NCI-H146 treated with DMSO at 0.1 percent for 48 hours (cell line): ENCODE results near the gene CPNE2.

ENCODE experiments used
- DNase-seq: peaks from one replicate; lab custom pipeline; 2025; ENCODE audit not compliant: unreplicated experiment; lab: John Stamatoyannopoulos, UW

The CPNE2 gene

DNA sequence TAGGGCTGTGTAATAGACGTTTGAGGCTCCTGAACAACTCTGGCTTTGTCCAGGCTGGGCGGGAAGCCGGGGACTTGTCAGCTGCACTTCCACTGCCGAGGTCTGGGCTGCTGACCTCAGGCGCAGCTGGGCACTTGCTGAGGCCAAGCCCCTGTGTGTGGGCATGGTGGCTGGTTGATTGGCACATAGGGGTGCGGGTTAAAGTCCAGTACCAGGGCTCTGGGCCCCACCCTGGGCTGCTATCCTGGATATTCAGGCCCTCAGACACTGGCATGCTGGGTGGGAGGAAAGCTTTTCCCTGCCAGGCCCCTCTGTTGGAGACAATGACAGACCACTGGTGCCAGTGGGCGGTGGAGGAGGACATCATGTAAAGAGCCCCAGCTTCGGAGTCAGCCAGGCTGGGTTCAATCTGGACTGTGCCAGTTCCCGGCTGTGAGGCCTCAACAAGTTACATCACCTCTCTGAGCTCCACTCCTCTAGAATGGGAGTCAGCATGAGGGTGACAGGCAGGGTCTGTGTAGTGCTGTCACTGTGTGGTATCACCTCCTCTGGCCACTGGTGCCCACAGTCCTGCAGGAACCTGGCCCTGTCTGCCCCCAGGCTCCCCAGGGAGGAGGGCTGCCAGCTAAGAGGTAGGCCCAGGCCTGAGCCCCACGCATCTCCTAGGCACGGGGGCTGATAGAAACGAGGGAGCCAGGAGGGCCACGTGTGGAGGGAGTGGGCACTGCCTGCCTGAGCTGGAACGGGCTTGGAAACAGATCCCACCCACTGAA is 51.0 kb downstream of the CPNE2 start:
- DNase-seq: no peak

DNA sequence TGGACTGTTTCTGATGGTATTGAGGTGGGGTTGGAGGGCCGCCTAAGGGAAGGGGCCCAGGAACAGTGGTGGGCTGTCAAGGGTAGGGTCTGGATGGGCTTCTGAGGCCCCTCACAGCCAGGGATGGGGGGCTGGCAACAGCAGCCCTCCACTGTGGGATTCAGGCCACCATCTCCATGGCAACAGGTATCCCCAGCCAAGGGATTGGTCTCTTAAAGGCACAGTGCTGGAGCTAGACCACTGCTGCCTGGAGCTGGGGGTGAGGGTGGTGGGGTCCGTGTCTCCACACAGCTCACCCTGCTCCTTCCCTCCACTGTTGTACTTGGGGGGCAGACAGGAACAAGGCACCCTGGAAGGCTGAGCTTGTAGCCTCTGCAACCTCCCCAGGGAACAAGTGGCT is 51.6 kb downstream of the CPNE2 start:
- no peak for DNase-seq

DNA sequence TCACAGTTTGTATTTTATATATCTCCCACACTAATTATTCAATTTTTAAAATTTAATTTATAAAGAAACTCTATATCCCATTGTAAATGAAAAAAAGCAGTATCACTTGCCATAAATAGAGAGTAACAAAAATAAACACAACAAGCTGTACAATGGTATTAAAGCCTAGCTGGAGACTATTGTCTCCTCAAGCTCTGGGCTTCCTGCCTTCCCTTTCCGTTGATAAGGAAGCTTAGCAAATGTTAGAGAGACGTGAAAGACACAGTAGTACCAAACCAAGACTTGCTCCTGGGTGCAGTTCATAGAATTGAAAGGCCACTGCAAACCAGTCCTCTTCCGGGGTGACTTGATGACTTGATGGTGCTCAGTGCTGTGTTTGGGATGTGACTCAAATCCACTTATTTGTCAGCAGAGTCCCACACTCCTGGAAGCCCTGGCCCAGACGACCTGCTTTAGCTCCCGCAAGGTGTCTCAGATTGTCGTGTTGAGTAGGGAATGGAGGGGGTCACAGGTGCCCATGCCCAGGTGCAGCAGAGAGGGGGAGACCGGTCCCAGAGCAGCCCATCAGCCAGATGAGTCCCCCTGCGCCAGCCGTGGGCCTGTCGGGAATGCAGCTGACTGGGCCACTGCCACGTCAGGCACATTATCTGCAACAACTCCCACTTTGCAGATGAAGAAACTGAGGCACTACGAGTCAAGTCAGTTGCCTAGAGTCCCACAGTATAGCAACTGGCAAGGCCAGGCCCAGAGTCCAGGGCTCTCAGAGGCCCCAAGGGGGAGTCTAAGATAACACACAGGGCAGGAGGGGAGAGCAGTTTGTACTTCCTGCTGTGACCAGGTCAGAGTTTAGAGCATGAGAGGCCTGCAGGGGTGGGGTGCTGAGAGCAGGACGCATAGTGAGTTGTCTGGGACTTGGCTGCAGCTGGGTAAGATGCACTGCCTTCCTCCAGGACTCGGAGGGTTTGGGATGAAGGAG is 53.0 kb downstream of the CPNE2 start:
- DNase-seq: no peak

DNA sequence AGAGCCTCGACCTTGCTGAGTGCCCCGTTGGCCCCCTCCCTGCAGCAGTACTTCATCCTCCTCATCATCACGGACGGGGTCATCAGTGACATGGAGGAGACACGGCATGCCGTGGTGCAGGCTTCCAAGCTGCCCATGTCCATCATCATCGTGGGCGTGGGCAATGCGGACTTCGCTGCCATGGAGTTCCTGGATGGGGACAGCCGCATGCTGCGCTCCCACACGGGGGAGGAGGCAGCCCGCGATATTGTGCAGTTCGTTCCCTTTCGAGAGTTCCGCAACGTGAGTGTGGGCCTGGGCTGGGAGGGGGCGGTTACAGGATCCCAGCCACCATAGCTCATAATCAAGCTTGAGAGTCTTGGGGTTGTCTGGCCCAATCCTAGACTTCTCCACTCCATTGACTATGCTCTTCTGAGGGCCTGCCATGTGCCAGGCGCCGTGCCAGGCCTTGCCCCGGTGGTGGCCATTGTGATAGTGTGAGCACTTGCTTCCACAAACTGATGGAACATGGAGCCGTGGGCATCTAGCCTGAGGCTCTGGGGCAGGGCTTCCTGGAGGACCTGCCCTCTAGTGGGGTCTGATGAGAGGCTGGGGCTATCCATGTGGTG is 53.8 kb downstream of the CPNE2 start:
- DNase-seq: no peak

DNA sequence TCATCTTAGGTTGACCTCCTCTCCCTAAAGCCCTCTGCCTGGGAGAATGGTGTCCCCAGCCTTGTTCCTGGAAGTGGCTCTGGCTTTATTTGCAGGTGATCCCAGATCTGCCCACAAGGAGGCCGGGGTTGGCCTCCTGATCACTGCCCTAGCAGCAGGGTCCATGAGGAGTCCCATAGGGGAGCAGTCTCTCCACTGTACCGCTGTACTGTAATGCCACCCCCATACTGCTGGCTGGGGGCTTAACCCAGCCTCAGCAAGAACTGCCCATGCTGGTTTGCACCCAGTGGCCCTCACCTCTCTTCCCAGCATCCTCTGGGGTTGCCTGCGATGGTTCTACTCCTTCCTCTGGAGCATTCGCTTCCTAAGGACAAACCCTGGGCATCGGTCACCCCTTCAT is 54.4 kb downstream of the CPNE2 start:
- no peak for DNase-seq

DNA sequence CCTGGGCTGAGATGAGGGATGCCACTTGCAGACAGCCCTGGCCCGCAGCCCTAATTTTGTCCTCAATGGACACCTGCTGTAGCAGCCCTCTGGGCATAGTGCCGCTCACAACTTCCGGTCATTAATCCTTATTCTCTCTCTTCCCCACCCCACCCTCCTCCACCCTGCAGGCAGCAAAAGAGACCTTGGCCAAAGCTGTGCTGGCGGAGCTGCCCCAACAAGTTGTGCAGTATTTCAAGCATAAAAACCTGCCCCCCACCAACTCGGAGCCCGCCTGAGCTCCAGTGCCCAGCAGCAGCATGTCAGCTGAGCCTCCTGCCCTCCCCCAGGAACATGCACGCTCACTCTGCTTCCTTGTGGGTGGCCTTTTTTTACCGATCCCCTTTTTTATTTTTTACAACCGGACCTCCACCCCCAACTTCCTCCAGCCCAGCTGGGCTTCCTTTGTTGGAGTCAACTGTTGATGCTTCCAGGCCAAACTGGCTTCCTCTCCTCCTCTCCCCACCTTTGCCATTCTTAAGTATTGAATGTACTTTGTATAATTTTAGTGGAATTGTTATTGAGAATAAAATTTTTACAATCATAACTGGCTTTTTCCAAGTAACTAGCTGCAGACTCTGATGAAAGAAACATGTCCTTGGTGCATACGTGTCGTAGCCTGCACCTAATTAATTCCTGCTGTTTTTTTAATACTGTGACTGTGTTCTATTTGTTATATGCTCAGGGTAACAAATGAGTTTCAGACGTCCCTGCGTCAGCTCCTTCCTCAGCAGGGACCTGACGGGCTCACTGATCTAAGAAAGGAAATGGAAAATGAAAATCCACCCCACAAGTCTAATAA is 55.2 kb downstream of the CPNE2 start:
- no peak for DNase-seq

DNA sequence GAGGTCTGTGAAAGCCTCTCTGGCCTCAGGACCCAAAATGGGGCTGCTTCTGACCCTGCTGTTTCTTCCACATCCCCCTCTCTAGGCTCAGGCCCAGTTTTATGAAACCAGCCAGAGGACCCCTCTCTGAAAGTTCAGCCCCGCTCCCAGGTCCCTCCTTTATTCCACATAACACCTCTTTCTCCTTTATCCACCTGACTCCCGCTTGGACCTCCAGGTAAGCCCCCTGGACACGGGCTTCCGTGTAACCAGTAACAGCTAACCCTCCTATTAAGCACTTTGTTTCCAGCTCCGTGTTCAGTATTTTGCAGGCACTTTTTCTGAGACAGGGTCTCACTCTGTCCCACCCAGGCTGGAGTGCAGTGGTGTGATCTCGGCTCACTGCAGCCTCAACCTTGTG is 56.1 kb downstream of the CPNE2 start:
- DNase-seq: no peak

DNA sequence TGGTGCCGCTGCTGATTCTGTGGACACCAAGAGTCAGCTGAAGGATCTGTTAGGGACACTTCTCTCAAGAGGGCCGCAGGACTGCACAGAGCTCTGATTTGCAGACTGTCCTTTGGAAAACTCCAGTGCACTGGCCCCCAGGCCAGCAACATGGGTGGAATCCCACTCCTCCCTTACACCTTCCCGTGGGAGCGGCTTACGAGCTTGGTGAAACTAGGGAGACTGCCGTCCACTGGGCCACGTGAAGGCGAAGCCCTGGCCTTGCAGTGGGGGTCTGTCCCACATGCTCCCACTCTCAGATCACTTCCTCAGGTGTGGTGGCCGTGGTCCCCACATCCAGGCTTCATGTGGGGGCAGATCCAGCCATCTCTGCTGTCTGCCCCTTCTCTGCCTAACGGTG is 57.0 kb downstream of the CPNE2 start:
- no peak for DNase-seq

DNA sequence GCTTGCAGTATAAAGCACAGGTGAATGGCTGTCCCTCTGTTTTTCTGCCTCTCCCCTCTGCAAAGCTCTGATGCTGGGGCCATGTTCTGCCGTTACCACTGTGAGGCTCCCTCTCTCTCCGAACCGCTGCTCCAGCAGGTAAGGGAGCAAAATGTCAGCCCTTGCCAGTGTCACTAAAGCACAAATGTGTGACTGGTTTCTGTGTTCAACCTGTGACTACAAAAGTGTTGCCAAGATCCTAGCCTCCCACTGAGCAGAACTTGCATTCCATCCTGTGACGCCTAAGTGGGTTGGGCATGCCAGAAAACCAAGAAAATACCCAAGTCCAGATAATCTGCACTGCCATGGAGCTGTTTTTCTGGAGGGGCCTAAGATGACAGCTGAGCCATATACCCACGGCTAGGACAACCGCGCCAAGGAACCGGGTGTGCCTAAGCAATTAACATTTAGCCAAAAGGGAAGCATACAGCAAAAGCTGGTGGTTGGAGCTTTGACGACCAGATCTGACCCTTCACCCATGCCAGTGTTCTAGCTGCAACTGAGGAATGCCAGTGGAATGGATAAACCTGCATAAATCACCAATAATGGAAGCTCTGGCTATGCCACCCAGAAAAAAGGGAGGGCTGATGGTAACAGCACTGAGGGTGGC is 58.4 kb downstream of the CPNE2 start:
- DNase-seq: no peak

DNA sequence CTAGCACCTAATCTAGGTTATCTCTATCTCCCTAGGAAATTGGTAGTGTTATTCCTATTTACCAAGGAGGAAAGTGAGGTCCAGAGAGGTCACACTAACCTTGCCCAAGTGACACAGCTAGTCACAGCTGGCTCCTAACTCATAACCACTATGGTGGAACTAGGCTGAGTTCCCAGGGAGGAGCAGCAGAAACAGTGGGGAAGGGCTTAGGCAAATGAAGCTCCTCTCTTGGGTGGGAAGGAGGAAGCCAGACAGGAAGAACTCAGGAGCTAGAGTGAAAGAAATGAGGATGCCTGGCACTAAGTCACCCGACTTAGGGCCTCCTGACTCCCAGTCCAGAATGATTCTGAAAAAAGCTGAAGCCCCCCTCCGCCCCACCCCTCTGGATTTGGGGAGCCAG is 59.0 kb downstream of the CPNE2 start:
- DNase-seq: no peak

DNA sequence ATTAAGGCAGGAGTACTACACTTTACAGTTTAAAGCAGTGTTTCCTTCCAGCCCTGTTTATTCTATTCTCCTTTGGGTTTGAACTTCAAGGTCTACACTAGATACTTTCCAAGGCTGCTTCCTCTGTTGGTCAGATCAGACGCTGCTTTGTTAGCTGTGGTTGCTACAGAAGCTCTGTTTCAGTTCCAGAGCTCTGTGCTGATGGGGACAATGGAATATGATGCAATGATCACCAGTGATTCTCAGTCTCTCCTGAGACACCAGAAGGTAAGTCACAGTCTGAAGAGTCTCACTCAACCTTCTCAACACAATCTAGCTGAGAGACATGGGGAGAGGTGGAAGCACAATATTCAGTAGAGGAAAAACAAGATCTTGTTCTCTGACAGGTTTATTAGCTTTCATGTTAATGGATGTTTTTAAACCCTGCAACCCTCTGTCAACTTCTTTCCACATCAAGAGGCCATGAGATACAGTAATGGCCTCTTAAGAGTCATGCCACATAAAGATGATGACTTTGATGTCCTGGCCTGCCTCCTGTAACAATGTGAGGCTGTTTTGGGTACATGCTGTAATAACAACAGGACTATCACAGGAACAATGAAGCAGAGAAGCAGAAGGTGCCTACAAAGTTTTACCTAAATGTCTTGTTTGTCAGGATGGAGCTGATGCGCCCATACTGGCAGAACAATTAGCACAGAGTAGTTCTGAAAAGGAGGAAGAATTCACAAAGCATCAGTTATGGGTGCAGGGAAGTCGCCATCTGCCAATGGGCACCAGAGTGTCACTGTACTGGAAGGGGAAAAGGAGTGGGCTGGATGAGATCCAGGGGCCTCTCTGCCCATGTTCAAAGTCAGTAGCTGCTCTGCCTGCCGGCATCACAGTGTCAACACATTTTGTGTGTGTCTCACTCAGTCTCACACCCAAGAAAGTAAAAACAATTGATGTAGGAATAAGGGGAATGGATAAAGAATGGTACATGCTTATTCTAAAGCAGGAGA is 60.0 kb downstream of the CPNE2 start:
- no peak for DNase-seq

DNA sequence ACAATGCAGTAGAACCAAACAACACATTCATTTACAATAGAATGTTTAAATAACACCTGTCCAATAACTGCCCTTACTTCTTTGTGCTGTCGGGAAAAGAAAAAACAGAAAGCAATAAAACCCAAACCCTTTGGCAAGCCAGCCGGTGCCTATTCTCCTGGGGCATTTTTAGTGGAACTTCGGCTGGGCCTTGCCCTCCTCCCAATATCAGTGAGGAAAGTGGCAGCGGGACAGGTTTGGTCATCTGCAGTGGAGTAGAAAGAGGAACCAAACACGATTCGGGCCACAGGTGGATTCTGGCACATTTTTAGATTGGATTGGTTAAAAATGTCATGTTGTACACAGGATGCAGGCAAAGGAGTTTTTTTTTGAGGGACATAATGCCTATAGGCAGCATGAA is 61.5 kb downstream of the CPNE2 start:
- DNase-seq: no peak

DNA sequence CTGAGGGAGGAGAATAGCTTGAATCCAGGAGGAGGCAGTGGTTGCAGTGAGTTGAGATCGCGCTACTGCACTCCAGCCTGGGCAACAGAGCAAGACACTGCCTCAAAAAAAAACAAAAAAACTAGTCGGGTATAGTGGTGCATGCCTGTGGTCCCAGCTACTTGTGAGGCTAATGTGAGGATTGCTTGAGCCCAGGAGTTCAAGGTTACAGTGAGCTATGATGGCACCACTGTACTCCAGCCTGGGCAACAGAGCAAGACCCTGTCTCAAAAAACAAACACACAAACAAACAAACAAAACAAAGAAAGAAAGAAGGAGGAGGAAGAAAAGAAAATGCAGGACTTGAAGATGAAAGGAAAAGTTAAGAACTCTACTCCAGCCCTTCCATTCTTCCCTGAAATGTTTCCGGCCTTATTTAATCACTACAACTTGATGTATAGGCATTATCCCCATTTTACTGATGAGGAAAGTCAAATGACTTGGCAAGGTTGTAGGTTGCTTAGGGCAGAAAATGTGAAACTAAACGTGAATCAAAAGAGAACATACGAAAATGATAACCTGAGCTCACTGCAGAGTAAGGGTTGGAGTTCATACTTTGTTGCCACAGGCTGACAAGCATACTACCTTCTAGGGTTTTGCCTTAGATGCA is 63.4 kb downstream of the CPNE2 start:
- no peak for DNase-seq

DNA sequence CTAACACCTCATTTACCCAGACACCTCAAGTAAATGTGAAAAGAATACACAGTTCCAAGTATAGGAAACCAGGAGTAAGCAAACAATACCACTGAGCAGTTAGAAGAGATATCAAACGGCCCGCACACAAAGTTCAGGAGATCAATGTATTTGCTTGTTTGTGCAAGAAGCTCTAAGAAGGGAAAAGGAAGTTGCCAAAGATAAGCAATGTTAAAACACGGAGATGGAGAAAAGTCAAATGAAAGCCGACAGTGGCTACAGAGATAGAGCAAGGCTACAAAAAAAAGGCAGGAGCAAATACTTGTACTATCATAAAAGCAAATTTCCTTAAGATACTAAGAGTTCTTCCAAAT is 63.9 kb downstream of the CPNE2 start:
- DNase-seq: no peak

DNA sequence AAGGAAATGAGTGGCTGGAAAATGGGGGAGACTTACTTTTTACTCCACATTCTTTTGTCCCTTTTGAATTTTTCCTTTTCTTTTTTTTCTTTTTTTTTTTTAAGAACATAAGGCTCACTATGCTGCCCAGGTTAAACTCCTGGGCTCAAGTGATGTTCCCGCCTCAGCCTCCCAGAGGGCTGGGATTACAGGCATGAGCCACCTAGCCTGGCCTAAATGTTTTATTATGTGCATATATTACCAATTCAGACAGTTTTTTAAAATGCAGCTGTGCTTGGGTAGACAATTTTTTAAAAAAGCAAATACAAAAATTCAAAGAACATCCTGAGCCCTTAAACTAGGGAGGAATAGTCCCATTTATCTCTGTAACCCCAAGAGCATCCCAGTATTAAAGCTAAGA is 65.2 kb downstream of the CPNE2 start:
- DNase-seq: no peak

DNA sequence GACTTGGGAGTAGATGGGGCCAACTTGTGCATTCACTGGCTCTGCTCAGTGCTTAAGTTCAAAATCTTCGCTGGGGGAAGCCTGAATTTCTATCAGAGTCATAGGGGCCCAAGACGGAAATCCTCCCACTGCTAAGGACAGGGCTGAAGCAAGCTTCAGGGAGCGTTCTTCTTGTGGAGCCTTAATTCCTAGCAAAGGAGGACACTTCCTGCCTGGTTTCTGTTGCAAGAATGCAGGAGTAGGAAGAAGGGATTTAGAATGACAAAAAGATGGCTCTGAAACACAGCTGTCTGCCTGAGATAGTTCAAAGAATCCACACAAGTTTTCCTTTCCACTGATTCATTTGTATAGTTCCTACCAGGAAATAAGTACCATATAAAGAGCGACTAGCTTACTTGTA is 67.1 kb downstream of the CPNE2 start:
- DNase-seq: no peak

DNA sequence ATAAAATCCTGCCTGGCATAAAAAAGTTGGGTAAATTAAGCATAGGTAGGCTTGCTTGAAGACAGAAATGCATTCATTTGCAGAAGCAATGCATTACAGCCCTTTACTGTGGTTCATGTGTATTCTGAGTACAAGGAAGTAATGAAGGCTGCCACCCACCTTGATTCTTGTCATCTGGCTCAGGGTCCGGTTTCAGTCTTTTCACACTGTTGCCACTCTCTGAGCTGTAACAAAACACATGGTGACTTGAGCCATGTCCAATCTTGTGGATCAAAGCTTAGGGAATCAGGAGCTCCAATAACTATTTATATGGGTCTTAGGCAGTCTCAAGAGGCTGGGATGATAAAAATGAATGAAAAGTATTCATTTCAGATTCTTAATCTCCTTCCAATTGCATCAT is 71.5 kb downstream of the CPNE2 start:
- no peak for DNase-seq

DNA sequence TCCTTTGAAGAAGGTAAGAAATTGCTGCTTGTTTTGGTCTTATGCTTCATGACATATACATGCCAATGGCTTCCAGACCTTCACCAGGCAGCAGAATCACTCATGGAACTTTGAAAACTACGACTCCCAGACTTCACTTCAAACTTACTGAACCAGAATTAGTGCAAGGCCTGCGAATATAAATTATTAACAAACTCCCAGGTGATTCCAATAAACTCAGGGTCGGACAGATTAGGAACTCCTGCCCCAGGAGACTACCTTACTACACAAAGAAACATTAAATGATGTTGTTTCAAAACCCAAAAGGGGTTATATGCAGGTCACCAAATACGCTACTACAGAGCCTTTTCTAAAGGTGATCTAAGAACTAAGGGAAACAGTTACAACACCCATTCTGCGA is 73.1 kb downstream of the CPNE2 start:
- DNase-seq: no peak

DNA sequence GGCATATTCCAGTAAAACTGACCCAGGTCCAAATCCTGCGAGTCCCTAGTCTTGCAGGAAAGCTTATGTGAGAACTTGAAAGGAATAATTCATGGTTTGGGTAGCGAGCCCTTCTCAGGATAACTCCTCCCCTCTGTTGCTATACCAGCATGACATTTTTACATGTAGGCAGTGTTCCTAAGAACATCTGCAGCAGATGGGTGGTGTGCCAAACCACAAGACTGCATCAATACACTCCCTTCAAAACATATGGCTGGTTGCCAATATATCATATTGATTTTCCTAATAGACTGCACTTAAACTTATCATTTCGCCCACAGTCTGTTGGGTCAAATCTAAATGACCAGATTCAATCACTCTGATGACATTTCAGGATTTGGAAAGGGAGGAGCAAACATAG is 73.6 kb downstream of the CPNE2 start:
- no peak for DNase-seq
